ENCODE measurements around the gene FAM89A. TPM values are rescaled to one million over a fixed set of nuclear protein-coding genes. Genes with fewer than 3 reads are reported as not detected.
"Not testable (repeated sequence)": the region's sequence is repeated elsewhere in the genome, so short reads cannot be mapped to it uniquely, and the experiment has no call there.

FAM89A gene
- total and polyA plus RNA-seq, 7 donors, result 2.7 to 6.3 (median 4.2) TPM

GRCh38 chr1:231055271-231055670 is 15.2 kb upstream of the FAM89A start:
- no peak overlapping the region for H3K4me3 ChIP-seq
- H3K36me3 ChIP-seq (ENCODE audit: insufficient read depth in 1 of 2, low read depth in 1 of 2), result no peaks in the 10 kb centered on the region
- no peak for TF ChIP-seq CTCF (IDR thresholded peaks at IDR 0.05)
- no peaks in the 10 kb centered on the region for H3K4me1 ChIP-seq
- DNase-seq, result no peak
- ATAC-seq, result no peak
- intact Hi-C loops (cut with DNase I), result no loop called here
- no peaks in the 10 kb centered on the region for H3K27me3 ChIP-seq (ENCODE audit: insufficient read depth in 3 of 3, low read length in 2 of 3)
- H3K27ac ChIP-seq, result no peak overlapping the region
- peaks cover 5% of the 10 kb centered on the region for H3K9me3 ChIP-seq

GRCh38 chr1:231053493-231054162 is 13.6 kb upstream of the FAM89A start:
- DNase-seq (no peak), ATAC-seq (peak in 1 of 4 donors; percentile 56)
- Histone ChIP-seq H3K27ac (no peak overlapping the region), H3K9me3 (peaks cover 5% of the 10 kb centered on the region), H3K4me3 (no peak overlapping the region), H3K4me1 (no peaks in the 10 kb centered on the region), H3K27me3 (ENCODE audit: insufficient read depth in 3 of 3, low read length in 2 of 3) (peaks cover 0 to 7% (median 0%) of the 10 kb centered on the region in 3 donors), H3K36me3 (ENCODE audit: insufficient read depth in 1 of 2, low read depth in 1 of 2) (no peaks in the 10 kb centered on the region)
- intact Hi-C loops (cut with DNase I), result no loop called here
- 4 to 7% (median 5%) methylated on average over 7 of the region's 7 CpGs for WGBS, 3 donors
- TF ChIP-seq CTCF (IDR thresholded peaks at IDR 0.05), result no peak

DNA sequence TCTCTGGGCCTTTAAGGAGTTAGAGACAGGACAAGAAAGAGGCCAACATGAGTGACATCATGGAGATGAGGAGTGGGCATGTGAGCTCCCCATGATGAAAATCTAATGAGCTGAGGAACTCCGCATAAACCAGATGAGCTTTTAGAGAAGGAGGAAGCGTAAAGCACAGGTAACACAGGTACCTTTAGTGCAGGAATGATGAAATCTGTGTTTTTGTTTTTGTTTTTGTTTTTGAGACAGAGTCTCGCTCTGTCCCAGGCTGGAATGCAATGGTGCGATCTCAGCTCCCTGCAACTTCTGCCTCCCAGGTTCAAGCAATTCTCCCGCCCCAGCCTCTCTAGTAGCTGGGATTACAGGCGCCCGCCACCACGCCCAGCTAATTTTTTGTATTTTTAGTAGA is 12.7 kb upstream of the FAM89A start:
- no peak overlapping the region for H3K27ac ChIP-seq
- intact Hi-C loops (cut with DNase I), result no loop called here
- H3K4me3 ChIP-seq, result no peak overlapping the region
- DNase-seq, result no peak
- WGBS, 3 donors, result 93 to 97% (median 94%) methylated on average over 8 of the region's 8 CpGs
- H3K4me1 ChIP-seq, result no peaks in the 10 kb centered on the region
- no peak for TF ChIP-seq CTCF (IDR thresholded peaks at IDR 0.05)
- H3K36me3 ChIP-seq (ENCODE audit: insufficient read depth in 1 of 2, low read depth in 1 of 2), result no peaks in the 10 kb centered on the region
- peaks cover 0 to 9% (median 0%) of the 10 kb centered on the region in 3 donors for H3K27me3 ChIP-seq (ENCODE audit: insufficient read depth in 3 of 3, low read length in 2 of 3)
- H3K9me3 ChIP-seq, result peaks cover 5% of the 10 kb centered on the region
- no peak for ATAC-seq

DNA sequence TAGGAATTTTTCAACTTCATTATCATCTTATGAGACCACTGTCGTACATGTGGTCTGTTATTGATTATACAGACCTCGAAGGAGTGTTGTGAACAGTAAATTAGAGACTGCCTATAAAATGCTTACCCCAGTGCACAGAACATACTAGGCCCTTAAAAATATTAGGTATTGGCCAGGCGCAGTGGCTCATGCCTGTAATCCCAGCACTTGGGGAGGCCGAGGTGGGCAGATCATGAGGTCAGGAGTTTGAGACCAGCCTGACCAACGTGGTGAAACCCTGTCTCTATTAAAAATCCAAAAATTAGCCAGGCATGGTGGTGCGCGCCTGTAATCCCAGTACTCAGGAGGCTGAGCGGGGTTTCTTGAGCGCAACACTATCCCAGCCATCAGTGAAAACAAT is 10.9 kb upstream of the FAM89A start:
- peaks cover 0 to 18% (median 0%) of the 10 kb centered on the region in 3 donors for H3K27me3 ChIP-seq (ENCODE audit: insufficient read depth in 3 of 3, low read length in 2 of 3)
- intact Hi-C loops (cut with DNase I); ATAC-seq; H3K4me3 ChIP-seq; H3K9me3 ChIP-seq; DNase-seq; H3K4me1 ChIP-seq; H3K27ac ChIP-seq; H3K36me3 ChIP-seq (ENCODE audit: insufficient read depth in 1 of 2, low read depth in 1 of 2): not testable (repeated sequence)
- 82 to 87% (median 86%) methylated on average over 9 of the region's 9 CpGs for WGBS, 3 donors

DNA sequence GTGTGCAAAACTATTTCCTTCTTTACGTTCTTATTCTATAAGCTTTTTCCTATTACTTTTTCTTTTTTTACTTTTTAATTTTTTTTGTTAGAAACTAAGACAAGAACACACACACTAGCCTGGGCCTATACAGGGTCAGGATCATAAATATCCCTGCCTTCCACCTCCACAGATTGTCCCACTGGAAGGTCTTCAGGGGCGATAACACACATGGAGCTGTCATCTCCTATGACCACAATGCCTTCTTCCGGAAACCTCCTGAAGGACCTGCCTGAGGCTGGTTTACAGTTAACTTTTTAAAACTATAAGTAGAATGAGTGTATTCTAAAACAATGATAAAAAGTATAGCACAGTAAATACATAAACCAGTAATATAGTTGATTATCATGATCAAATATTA is 10.3 kb upstream of the FAM89A start:
- ATAC-seq (no peak), DNase-seq (no peak)
- H3K27me3 ChIP-seq (ENCODE audit: insufficient read depth in 3 of 3, low read length in 2 of 3), result peaks cover 0 to 18% (median 0%) of the 10 kb centered on the region in 3 donors
- H3K9me3 ChIP-seq, result peaks cover 4% of the 10 kb centered on the region
- H3K4me1 ChIP-seq, result no peaks in the 10 kb centered on the region
- no peak overlapping the region for H3K4me3 ChIP-seq
- H3K27ac ChIP-seq, result no peak overlapping the region
- intact Hi-C loops (cut with DNase I), result no loop called here
- no peak for TF ChIP-seq CTCF (IDR thresholded peaks at IDR 0.05)
- WGBS, 3 donors, result 64 to 75% (median 74%) methylated on average over 3 of the region's 3 CpGs
- no peaks in the 10 kb centered on the region for H3K36me3 ChIP-seq (ENCODE audit: insufficient read depth in 1 of 2, low read depth in 1 of 2)

All from psoas muscle (tissue), 8 donors.